HEK293 (cell line): Measurements from ENCODE around the gene NSL1.

Experiments
- CTCF ChIA-PET: fragments of 350-600 bp; formaldehyde crosslinking; extraction: SDS; loops from one replicate; lab custom pipeline; 2021; ENCODE audit warnings: antibody characterized with exemption; lab: Yijun Ruan, JAX
- POLR2A ChIA-PET: fragments of 300-600 bp; formaldehyde crosslinking; extraction: SDS; loops from one replicate; lab custom pipeline; 2020; ENCODE audit warnings: antibody characterized with exemption, inconsistent platforms; lab: Yijun Ruan, JAX
- H3K27ac ChIP-seq: fragments of 200-500 bp; sonication (Bioruptor generic); 2 replicates; pipeline ENCODE4 v1.5.1; 2014; ENCODE audit warnings: low read depth, low read length, control low read depth, inconsistent platforms; ENCODE audit errors: extremely low read depth
- H3K36me3 ChIP-seq, 2 experiments: fragments of 200-500 bp in 1 of 2; sonication (Bioruptor generic) in 1 of 2; 1 replicate in 1 of 2; 2 replicates in 1 of 2; pipeline ENCODE4 v1.5.1; 2014 to 2017; ENCODE audit warnings: inconsistent platforms in 2 of 2, low read length in 2 of 2; ENCODE audit not compliant: control insufficient read depth in 2 of 2, insufficient read depth in 1 of 2
- H3K4me1 ChIP-seq: fragments of 200-500 bp; sonication (Bioruptor generic); 2 replicates; pipeline ENCODE4 v1.5.1; 2014; ENCODE audit warnings: mild to moderate bottlenecking, low read length, inconsistent platforms; ENCODE audit not compliant: control insufficient read depth, insufficient read depth
- H3K4me3 ChIP-seq: 2 replicates; pipeline ENCODE4 v1.5.1; 2011; ENCODE audit warnings: low read depth, mild to moderate bottlenecking, control low read depth, low read length, moderate library complexity
- H3K9me3 ChIP-seq: fragments of 200-500 bp; sonication (Bioruptor generic); 2 replicates; pipeline ENCODE4 v1.5.1; 2014; ENCODE audit warnings: low read depth, low read length, inconsistent platforms; ENCODE audit not compliant: control insufficient read depth, insufficient read depth
- ATF2 ChIP-seq: fragments of 450-650 bp; formaldehyde crosslinking; IDR thresholded peaks from 2 replicates; pipeline ENCODE4 v1.5.1; 2016; ENCODE audit warnings: missing biosample characterization, missing genetic modification characterization, low read depth
- KLF1 ChIP-seq: fragments of 450-650 bp; formaldehyde crosslinking; IDR thresholded peaks from 2 replicates; pipeline ENCODE4 v1.5.1; 2016; ENCODE audit warnings: missing biosample characterization, missing genetic modification characterization
- MEIS1 ChIP-seq: sonication (generic); formaldehyde crosslinking; IDR thresholded peaks from 2 replicates; pipeline ENCODE4 v1.8.1; 2022; ENCODE audit warnings: missing genetic modification reagents, mild to moderate bottlenecking, borderline replicate concordance
- PATZ1 ChIP-seq: fragments of 450-650 bp; formaldehyde crosslinking; IDR thresholded peaks from 2 replicates; pipeline ENCODE4 v1.5.1; 2016; ENCODE audit warnings: missing biosample characterization, missing genetic modification characterization
- SP2 ChIP-seq: fragments of 450-650 bp; formaldehyde crosslinking; IDR thresholded peaks from 2 replicates; pipeline ENCODE4 v1.5.1; 2016; ENCODE audit warnings: missing biosample characterization, missing genetic modification characterization
- ZFP3 ChIP-seq: fragments of 450-650 bp; formaldehyde crosslinking; IDR thresholded peaks from 2 replicates; pipeline ENCODE4 v1.5.1; 2016; ENCODE audit warnings: low read depth, missing biosample characterization, missing genetic modification characterization
- ZNF2 ChIP-seq: fragments of 450-650 bp; formaldehyde crosslinking; IDR thresholded peaks from 2 replicates; pipeline ENCODE4 v1.5.1; 2016; ENCODE audit warnings: missing biosample characterization, missing genetic modification characterization
- ZNF211 ChIP-seq: fragments of 450-650 bp; formaldehyde crosslinking; IDR thresholded peaks from 2 replicates; pipeline ENCODE4 v1.5.1; 2016; ENCODE audit warnings: low read depth, missing biosample characterization, missing genetic modification characterization
- ZNF214 ChIP-seq: fragments of 450-650 bp; formaldehyde crosslinking; IDR thresholded peaks from 2 replicates; pipeline ENCODE4 v1.5.1; 2017; ENCODE audit warnings: missing biosample characterization, mild to moderate bottlenecking, missing genetic modification characterization, borderline replicate concordance
- ZNF24 ChIP-seq: fragments of 450-650 bp; formaldehyde crosslinking; IDR thresholded peaks from 2 replicates; pipeline ENCODE4 v1.5.1; 2016; ENCODE audit warnings: missing biosample characterization, missing genetic modification characterization
- ZNF350 ChIP-seq: fragments of 450-650 bp; formaldehyde crosslinking; IDR thresholded peaks from 2 replicates; pipeline ENCODE4 v1.5.0; 2017; ENCODE audit warnings: missing biosample characterization, mild to moderate bottlenecking, missing genetic modification characterization
- ZNF362 ChIP-seq: fragments of 450-650 bp; formaldehyde crosslinking; IDR thresholded peaks from 2 replicates; pipeline ENCODE4 v1.5.1; 2016; ENCODE audit warnings: missing biosample characterization, missing genetic modification characterization
- ZNF404 ChIP-seq: fragments of 450-650 bp; formaldehyde crosslinking; IDR thresholded peaks from 2 replicates; pipeline ENCODE4 v1.5.1; 2017; ENCODE audit warnings: missing biosample characterization, missing genetic modification characterization
- ZNF548 ChIP-seq: fragments of 450-650 bp; formaldehyde crosslinking; IDR thresholded peaks from 2 replicates; pipeline ENCODE4 v1.5.1; 2016; ENCODE audit warnings: missing biosample characterization, missing genetic modification characterization
- ZNF629 ChIP-seq: fragments of 450-650 bp; formaldehyde crosslinking; IDR thresholded peaks from 2 replicates; pipeline ENCODE4 v1.5.1; 2017; ENCODE audit warnings: missing biosample characterization, missing genetic modification characterization
- ZNF677 ChIP-seq: fragments of 450-650 bp; IDR thresholded peaks from 2 replicates; pipeline ENCODE4 v1.5.0; 2018; ENCODE audit warnings: missing biosample characterization, mild to moderate bottlenecking, missing genetic modification characterization, moderate library complexity
- ZSCAN18 ChIP-seq: fragments of 450-650 bp; formaldehyde crosslinking; IDR thresholded peaks from 2 replicates; pipeline ENCODE4 v1.5.1; 2016; ENCODE audit warnings: missing biosample characterization, missing genetic modification characterization
- TF ChIP-seq, protein P1 (sequence below): fragments of 450-650 bp; formaldehyde crosslinking; optimal IDR thresholded peaks from 2 replicates; pipeline ENCODE3; 2016; ENCODE audit warnings: missing biosample characterization, mild to moderate bottlenecking, missing genetic modification characterization
- TF ChIP-seq, protein P2 (sequence below): fragments of 450-650 bp; IDR thresholded peaks from 2 replicates; pipeline ENCODE4 v1.5.1; 2018; ENCODE audit warnings: missing biosample characterization, mild to moderate bottlenecking, missing genetic modification characterization
- TF ChIP-seq, protein P3 (sequence below): fragments of 450-650 bp; formaldehyde crosslinking; IDR thresholded peaks from 2 replicates; pipeline ENCODE4 v1.5.1; 2017; ENCODE audit warnings: missing biosample characterization, missing genetic modification characterization

The NSL1 gene

DNA sequence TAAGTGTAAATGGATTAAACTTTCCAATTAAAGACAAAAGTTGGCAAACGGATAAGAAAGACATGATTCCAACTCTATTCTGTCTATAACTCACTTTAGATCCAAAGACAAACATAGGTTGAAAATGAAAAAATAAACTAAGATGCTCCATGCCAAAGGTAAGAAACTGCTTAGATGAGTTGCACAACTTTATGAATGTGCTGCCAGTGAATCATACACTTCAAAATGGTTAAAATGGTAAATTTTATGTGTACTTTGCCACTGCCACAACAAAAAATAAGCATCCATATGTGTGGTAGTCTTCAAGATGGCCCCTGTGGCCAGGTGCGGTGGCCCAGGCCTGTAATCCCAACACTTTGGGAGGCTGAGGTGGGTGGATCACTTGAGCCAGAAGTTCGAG lies 45.0 kb downstream of the NSL1 start (continued):
- TF ChIP-seq ATF2 (tag by site-specific recombination), result no peak
- TF ChIP-seq PATZ1, result no peak
- no peak for TF ChIP-seq ZNF548 (tag by site-specific recombination)
- no peak for TF ChIP-seq SP2
- TF ChIP-seq ZNF677 (tag by site-specific recombination), result no peak
- TF ChIP-seq ZNF24 (tag by site-specific recombination), result no peak
- TF ChIP-seq ZNF2, result no peak
- no peak for TF ChIP-seq MEIS1 (CRISPR knock-in tag)

DNA sequence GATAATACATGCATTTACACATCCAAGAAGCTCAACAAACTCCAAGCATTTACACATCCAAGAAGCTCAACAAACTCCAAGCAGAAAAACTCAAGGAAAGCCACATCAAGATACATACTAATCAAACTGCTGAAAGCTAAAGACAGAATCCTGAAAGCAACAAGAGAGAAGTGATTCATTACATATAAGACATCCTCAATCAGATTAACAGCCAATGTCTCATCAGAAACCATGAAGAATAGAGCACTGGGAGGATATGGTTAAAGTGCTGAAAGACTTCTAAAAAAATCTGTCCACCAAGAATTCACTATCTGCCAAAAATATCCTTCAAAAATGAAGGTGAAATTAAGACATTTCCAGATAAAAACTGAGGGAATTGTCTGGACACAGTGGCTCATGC lies 46.3 kb downstream of the NSL1 start:
- Histone ChIP-seq H3K4me1 (no peaks in the 10 kb centered on the region), H3K36me3 (peaks cover 0 to 6% of the 10 kb centered on the region in 2 experiments; a peak in 1 of 3 replicates)
- POLR2A ChIA-PET, result no interaction called here
- TF ChIP-seq ZFP3 (tag by site-specific recombination) (no peak), ZNF629 (no peak), KLF1 (no peak), ZNF350 (tag by site-specific recombination) (no peak), ZNF404 (tag by site-specific recombination) (no peak)
- TF ChIP-seq, protein P1, sequence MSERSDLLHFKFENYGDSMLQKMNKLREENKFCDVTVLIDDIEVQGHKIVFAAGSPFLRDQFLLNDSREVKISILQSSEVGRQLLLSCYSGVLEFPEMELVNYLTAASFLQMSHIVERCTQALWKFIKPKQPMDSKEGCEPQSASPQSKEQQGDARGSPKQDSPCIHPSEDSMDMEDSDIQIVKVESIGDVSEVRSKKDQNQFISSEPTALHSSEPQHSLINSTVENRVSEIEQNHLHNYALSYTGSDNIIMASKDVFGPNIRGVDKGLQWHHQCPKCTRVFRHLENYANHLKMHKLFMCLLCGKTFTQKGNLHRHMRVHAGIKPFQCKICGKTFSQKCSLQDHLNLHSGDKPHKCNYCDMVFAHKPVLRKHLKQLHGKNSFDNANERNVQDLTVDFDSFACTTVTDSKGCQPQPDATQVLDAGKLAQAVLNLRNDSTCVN (tag by site-specific recombination), result no peak
- TF ChIP-seq, protein P2, sequence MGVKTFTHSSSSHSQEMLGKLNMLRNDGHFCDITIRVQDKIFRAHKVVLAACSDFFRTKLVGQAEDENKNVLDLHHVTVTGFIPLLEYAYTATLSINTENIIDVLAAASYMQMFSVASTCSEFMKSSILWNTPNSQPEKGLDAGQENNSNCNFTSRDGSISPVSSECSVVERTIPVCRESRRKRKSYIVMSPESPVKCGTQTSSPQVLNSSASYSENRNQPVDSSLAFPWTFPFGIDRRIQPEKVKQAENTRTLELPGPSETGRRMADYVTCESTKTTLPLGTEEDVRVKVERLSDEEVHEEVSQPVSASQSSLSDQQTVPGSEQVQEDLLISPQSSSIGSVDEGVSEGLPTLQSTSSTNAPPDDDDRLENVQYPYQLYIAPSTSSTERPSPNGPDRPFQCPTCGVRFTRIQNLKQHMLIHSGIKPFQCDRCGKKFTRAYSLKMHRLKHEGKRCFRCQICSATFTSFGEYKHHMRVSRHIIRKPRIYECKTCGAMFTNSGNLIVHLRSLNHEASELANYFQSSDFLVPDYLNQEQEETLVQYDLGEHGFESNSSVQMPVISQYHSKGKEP (tag by site-specific recombination), result no peak
- TF ChIP-seq, all 188 proteins: peak for 0
- H3K4me3 ChIP-seq, result no peak overlapping the region
- no peaks in the 10 kb centered on the region for H3K9me3 ChIP-seq
- CTCF ChIA-PET, result interaction anchor here (1.4 kb wide), 1 partner anchor 8 kb away, joined by 7 read pairs; no protein-coding TSS in a partner anchor
- H3K27ac ChIP-seq, result no peak overlapping the region

DNA sequence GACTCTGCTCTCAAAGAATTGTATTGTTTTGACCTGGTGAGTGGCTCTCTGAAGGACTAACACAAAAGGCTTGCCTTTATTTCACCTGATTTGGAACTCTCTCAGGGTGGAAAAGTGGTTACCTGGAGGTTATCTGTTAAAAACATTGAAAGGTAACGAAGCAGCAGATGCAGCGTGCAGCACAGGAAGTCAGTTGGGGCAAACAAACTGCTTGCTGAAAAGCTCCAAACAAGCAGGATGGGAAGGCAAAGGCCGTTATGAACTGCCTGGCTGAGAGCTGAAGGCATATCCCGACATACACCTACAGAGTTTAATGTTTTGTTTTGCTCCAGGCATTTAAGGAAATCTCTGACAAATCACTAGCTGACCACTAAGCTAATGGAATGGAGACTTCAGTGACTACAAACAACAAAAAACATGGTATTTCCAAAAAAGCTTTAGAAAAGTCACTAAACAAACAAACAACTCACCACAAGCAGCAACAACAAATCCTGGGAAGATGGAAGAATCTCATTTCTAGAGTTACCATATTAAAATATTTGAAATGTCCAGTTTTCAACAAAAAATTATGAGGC lies 47.6 kb downstream of the NSL1 start:
- Histone ChIP-seq H3K4me3 (no peak overlapping the region), H3K4me1 (no peaks in the 10 kb centered on the region), H3K36me3 (peaks cover 0 to 6% of the 10 kb centered on the region in 2 experiments; a peak in 1 of 3 replicates), H3K9me3 (no peaks in the 10 kb centered on the region), H3K27ac (no peak overlapping the region)
- ChIA-PET CTCF (interaction anchor here (0.6 to 1.4 kb wide), 4 partner anchors 10 to 79 kb away, joined by 3 to 7 read pairs (median 4); no protein-coding TSS in a partner anchor), POLR2A (no interaction called here)
- TF ChIP-seq ZNF362 (no peak), ZNF214 (tag by site-specific recombination) (no peak), ZNF211 (tag by site-specific recombination) (no peak), ZSCAN18 (no peak), ZNF2 (no peak)
- TF ChIP-seq, protein P3, sequence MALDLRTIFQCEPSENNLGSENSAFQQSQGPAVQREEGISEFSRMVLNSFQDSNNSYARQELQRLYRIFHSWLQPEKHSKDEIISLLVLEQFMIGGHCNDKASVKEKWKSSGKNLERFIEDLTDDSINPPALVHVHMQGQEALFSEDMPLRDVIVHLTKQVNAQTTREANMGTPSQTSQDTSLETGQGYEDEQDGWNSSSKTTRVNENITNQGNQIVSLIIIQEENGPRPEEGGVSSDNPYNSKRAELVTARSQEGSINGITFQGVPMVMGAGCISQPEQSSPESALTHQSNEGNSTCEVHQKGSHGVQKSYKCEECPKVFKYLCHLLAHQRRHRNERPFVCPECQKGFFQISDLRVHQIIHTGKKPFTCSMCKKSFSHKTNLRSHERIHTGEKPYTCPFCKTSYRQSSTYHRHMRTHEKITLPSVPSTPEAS (tag by site-specific recombination), result no peak
